NCI-H128 (cell line): ENCODE measurements around the gene SLC18A3.

Experiments used
- DNase-seq: peaks from one replicate; lab custom pipeline; 2025; ENCODE audit not compliant: unreplicated experiment; lab: John Stamatoyannopoulos, UW

Gene SLC18A3

DNA sequence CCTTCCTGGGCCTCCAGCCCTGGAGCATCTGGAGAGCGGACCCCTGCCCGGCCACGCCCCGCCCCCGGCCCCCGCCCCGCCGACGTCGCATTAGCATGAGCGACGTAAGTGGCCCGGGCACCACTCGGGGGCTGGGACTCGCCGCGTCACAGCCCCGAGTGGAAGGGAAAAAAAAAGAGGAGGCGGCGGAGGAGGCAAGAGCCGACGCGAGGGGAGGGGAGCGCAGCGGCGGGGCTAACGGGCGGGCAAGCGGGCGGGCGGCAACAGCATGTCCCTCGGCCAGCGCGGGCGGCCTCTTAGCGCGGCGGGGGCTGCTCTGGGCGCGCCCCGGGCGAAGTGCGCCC is at the start of gene SLC18A3:
Gene SLC18A3 (plus strand): TSS at position 197 of the 344 bp plus-strand sequence. CDS start 431 bp downstream, outside the sequence.
- DNase-seq = peak; percentile 6

DNA sequence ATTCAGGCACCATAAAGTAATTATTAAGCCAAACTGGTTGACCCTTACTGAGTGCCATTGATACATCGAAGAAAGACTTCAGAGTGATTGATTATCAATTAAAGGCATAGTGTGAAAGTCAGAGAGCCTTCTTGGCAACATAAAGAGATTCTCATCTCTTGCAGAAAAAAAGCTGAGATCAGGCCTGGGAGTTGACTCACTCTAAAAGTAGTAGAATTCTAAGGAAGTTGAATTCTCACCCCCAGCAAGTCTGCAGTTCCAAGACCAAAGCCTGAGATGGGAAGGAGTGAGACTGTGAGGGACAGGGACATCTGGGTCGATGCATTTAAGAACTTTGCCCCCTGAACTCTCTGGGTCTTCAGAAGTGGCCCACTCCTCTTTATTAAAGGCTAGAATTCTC is 49.6 kb upstream of the SLC18A3 start:
- no peak for DNase-seq

DNA sequence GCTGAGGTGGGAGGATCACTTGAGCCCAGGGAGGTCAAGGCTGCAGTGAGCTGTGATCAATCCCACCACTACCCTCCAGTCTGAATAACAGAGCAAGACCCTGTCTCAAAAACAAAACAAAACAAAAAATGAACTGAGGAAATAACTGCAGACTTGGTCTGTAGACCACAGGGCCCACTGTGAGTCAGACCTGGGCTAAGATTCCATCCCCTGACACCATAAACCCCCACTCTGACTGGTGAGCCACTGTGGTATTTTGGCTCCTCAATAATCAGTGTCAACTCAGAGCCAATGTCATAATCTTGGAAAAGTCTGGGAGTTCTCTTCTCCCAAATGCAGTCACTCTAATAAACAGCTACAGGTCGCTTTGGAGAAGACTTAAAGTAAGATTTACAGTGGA is 47.2 kb upstream of the SLC18A3 start:
- no peak for DNase-seq

DNA sequence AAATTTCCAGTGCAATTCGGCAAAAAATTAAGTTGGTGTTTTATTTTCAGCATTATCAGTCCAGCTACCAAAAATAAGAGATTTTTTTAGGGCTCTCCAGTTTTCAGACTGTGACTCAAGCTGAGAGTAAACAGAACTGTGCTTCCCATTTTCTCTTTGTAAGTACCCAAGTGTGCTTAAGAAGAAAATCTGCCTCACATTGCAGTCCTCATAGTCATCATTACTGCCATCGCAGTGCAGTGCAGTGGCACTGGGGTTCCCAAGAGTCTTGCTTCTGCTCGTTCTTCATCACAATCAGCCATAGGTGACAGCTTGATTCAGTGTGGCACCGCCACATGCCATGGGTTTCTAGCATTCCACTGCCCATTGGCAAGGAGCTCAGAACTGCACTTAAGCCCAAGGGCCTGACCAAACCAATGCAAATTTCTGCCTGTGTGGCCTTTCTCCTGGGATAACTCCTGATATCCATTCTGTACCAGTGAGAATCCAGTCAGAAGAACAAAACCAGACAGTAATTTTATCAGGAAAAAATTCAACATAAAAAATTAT is 45.6 kb upstream of the SLC18A3 start:
- DNase-seq = no peak

DNA sequence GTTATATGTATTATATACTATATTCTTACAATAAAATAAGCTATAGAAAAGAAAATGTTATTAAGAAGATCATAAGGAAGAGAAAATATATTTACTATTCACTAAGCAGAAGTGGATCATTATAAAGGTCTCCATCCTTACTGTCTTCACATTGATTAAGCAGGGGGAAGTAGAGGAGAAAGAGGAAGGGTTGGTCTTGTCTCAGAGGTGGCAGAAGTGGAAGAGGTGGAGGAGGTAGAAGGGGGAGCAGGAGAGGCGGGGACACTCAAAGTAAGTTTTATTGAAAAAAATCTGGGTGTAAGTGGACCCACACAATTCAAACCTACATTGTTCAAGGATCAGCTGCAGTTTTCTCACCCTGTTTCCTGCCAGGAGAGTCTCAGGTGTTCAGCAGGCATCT is 42.3 kb upstream of the SLC18A3 start:
- no peak for DNase-seq

DNA sequence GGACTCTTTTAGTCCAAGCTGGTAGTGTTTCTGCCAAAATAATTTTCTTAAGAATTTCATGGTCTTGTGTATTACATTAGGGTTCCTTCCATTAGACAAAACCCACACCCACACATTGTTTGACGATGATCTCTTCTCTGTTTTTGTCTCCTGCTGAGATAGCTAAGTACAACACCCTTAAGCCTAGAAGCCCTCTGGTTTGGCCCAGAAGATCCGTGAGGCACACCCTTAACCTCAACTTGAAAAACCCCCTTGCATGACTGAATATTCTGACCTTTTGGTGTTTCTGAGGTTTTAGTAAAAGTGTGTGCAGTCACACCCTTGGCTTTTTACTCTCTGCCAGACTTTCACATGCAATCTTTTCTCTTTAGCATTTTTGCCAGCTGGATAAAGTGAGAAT is 41.9 kb upstream of the SLC18A3 start:
- DNase-seq = no peak

DNA sequence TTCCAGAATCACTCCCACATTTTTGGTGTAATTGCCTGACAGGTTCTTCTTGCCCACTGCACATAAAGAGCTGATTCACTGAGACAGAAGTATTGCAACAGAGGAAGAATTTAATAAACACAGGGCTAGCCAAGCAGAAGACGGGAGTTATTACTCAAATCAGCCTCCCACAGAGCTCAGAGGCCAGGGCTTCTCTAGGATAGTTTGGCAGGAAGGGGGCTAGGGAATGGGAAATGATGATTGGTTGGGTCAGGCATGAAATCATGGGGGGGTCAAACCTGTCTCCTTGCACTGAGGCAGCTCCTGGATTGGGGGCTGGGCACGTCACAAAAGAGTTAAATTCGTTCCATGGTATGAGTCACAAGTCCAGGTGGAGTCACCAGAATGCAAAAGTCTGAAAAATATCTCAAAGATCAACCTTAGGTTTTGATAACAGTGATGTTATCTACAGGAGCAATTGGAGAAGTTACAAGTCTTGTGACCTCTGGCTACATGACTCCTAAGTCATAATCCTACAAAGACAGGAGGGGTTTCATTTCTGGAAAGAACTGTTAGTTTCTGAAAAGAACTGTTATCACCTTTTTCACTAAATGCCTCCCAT is 41.0 kb upstream of the SLC18A3 start:
- DNase-seq = no peak

DNA sequence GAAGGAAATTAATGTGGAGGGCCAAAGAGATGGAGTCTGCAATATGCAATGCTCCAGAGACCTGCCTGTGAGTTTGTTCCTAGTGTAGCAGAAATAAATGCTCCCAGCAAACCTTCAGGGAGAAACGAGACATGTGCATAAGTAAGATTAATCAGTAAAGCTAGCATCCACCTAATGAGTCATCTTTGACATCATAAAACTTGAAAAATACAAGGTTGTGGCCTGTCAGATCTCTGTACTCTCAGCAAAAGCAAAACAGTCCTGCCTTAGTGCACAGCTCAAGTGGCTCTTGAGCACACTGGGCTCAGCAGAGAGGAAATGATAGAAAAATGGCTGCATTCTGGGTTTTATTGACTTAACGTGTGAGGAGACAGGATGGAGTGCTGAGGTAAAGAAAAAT is 38.7 kb upstream of the SLC18A3 start:
- DNase-seq = no peak

DNA sequence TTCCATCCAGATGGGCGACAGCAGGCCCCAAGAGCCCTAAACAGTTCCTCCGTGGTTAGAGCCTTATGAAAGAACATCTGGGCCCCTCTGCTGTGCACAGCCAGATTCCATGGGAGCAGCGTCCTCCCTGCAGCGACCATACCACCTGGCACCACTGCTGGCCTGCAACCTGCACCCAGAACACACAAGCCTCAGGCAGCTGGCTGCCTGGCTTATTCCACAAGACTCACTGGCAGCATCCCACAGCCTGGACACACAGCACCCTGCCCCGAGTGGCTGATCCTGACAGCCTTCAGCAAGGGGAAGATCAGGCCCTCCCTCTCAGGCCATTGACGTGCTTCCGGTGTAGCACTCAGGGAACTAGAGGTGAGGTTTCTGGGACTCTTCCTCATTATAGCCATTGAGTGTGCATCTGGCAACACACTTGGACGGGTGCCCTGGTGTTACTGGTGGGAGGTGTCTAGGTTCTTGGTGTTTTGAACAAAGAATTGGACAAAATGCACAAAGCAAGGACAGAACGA is 37.5 kb upstream of the SLC18A3 start:
- DNase-seq = no peak

DNA sequence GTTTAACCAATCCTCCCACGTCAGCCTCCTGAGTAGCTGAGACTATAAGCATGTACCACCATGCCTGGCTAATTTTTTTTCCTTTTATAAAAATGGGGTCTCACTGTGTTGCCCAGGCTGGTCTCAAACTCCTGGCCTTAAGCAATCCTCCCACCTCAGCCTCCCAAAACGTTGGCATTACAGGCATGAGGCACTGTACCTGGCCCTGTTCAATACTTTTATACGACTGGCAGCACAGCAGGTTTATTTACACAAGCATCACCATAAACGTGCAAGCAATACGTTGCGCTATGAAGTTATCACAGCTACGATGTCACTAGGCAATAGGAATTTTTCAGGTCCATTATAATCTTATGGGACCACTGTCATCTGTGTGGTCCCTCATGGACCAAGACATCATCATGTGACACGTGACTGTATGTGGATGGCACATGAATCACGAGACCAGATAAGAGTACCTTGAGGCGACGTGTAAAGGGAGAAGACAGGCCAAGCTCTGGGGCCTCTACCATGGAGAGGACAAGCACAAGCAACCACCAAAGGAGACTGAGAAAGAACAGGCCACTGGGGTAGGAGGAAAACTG is 34.5 kb upstream of the SLC18A3 start:
- DNase-seq = no peak

DNA sequence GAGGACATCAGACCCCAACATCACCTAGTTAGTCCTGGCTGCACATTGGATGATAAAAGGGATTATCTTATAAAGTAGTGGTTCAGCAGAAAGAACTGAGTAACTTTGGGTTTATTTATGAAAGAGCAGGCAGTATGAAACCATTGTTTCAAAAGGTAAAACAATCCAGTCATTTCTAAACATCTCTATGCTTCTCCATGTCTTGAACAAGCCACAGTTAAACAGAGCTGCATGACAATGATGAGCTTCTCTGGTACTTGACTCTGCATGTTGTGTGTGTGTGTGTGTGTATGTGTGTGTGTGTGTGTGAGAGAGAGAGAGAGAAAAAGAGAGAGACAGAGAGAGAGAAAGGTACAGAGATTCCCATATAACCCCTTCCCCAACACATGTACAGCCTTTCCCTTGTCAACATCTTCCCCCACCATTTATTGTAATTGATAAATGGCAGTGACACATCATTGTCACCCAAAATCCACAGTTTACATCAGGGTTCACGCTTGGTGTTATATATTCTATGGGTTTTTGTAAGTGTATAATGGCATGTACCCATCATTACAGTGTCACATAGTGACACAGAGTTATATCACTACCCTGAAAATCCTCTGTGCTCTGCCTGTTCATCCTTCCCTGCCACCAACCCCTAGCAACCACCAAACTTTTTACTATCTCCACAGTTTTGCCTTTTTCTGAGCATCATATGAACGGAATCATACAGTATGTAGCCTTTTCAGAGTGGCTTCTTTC is 32.8 kb upstream of the SLC18A3 start:
- no peak for DNase-seq

DNA sequence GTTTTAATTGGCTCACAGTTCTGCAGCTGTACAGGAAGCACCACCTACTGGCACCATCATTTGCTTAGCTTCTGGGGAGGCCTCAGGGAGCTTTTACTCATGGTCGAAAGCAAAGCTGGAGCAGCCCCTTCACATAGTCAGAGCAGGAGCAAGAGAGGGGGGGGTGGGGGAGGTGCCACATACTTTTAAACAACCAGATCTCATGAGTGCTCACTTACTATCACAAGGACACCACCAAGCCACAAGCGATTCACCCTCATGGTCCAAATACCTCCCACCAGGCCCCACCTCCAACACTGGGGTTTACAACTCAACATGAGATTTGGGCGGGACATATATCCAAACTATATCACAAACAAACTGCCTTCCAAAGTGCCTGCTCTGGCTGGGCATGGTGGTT is 31.7 kb upstream of the SLC18A3 start:
- no peak for DNase-seq

DNA sequence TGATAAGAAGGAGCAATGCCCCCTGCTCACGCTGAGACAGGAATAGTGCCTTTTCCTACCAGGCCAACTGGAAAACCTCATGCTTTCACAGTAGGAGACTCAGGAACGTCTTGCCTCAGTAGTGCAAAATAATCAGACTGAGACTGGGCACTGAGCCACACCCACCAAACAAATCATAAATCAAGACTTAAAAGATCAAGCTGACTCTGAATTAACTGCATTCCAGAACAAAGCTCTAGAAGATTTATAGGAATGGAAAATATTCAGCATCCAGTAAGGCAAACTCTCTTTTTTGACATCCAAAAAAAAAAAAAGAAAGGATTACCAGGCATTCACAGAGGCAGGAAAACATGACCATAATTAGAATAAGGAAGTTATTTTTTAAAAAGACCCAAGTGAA is 30.5 kb upstream of the SLC18A3 start:
- DNase-seq = no peak

DNA sequence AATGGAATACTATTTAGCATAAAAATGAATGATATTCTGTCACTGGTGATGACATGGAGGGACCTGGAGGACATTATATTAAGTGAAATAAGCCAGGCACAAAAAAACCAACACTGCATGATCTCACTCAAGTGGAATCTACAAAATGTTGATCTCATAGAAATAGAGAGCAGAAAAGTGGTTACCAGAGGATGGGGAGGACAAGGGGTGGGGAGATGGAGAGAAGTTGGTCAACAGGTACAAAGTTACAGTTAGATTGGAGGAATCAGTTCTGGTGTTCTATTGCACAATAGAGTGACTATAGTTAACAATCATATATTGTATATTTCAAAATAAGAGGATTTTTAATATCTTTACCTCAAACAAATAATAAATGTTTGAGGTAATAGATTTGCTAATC is 24.7 kb upstream of the SLC18A3 start:
- DNase-seq = no peak

DNA sequence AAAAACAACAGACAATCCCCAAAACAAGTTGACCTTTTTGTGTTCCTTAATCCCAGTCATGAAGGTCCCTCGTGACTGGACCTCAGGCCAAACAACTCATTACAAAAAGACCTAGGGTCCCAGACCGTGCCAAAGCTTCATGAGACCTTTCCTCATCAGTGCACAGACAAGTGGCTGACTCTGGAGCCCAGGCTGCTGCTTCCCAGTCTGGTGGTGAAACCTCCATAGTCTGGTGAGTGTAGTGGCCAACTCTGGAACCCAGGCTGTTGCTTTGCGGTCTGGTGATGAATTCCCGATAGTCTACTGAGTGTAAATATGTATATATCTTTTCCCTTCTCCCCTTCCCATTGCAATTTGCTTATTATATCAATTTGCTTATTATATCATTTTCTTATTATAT is 22.1 kb upstream of the SLC18A3 start:
- DNase-seq = no peak

DNA sequence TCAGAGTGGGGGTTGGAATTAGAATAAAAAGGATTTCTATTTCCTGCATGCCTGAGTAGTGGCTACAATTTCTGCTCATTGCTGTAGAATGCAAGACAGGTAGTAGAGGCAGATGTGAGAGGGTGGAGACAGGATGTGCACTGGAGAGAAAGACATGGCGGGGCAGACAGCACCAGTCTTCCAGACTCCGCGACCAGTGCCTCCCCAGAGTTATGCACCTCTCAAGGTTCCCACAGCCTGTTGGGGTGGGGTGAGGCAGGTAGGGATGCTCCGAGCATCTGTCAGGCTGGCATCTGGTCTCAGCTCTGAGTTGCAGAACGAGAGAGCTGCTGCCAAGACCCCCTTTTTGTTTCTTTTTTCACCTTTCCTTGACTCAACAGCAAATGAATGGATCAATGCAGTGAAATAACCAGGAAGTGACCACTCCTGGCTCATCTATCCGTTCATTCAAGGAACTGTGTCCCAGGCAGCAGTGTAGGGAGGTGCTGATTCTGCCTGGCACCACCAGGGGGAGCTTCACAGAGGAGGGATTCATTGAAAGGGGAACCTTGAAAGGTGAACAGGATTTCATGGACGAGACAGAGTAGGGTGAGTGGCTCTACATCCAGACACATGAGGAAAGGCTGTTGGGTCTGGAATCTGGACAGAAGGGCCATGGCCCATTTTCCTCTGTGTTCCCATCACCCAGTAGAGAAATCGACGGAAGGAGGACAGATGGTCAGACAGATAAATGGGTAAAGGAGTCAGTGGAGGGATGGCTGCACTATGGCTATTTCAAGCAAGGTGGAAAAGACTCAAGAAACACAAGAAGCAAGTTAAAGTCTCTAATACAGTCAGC is 17.2 kb upstream of the SLC18A3 start:
- DNase-seq = peak; percentile 53

DNA sequence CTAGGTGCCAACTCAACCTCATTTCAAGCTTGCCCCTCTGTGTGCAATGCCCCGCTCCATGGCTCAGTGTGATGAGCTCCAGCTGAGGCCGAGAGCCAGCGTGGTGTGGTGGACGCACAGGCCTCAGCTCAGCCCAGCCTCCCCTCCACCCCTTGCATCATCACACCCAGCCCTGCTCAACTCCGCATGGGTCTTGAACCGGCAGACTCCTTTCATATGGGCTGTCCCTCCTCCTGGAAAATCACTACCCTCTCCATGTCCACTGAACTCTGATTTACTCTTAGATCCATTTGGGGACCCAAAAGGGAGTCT is 16.6 kb upstream of the SLC18A3 start:
- DNase-seq = no peak

DNA sequence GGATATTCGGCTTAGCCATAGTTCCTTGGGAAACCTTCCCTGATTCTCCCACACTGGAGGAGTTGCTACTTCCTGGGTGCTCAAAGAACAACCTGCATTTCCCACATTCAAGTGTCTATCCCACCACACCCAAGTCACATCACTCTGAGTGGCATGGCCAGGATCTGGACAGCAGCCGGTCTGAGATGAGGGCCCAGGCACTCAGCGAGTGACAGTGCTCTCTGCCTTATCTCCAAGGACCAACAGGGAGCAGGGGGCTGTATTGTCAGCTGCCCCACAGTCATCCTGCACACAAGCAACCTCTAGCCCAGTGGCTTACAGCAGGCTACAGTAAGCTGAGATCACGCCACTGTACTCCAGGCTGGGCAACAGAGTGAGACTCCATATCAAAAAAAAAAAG is 16.1 kb upstream of the SLC18A3 start:
- DNase-seq = no peak

DNA sequence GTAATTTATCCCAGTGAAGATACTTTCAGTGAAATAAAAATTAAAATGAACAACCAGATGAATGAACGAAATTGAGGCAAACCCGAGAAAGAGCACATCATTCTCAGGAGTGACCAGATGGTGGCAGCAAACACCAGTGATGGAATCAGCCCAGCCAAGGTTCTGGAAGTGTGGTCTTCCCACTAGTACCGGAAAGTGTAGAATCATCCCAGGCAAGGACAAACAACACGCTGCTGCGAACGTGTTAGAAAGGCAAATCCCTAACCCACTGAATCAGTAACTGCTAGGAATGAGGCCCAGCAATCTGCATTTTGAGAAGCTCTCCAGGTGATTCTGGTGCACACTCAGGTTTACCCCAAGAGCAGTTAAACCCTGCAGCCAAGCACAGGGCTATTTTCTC is 15.5 kb upstream of the SLC18A3 start:
- peak; percentile 4 for DNase-seq

DNA sequence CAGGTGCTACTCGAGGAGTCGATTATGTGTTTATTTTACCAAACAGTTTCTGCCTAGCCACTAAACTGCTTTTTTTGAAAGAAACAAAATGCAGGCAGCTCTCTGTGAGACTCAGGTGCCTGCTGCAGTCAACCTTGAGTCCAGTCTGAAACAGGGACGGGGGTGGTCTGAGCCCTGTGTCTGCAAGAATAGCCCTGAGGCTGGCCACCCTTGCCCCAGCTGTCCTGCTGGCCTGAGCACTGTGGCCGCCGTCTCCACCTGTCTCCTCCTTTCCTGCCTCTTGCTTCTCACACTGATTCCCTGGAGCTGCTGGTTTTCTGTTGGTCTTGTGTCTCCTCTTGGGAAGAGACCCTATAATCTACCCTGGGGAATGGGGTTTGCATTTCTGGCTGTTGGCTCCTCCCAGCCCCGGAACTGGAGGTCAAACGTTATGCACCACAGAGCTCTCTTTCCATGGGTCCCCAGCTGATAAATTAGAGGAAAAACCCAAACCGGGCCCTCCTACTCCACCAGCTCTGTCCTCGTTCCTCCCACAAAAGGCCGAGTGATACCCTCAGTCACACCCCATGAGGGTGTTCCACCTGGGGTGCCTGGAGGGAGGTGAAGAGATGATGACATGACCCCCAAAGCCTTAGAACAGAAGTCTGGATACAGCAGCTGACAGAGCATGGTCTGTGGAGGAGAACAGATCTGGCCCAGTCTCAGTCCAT is 15.0 kb upstream of the SLC18A3 start:
- DNase-seq = no peak
